GM12878 (cell line): ENCODE results near the gene HEBP2. TPM values are rescaled to one million over a fixed set of nuclear protein-coding genes. Genes with fewer than 3 reads are reported as not detected.
"Not testable (repeated sequence)": the region's sequence is repeated elsewhere in the genome, so short reads cannot be mapped to it uniquely, and the experiment has no call there.

Experiments used
- ATAC-seq: fragments of 200-7000 bp; cut with Tn5 transposase; 3 replicates; pipeline ENCODE4 v1.9.1; 2020; ENCODE audit warnings: mild to moderate bottlenecking, moderate library complexity
- BruUV-seq: library from RNA; stranded (reverse); fragments of 400-500 nt; replicated peaks from 2 replicates; lab custom pipeline; 2021; lab: Mats Ljungman, UMichigan
- CTCF ChIA-PET: fragments of 300-600 bp; sonication (Branson Sonifier 250); formaldehyde crosslinking; extraction: SDS; loops from one replicate; lab custom pipeline; 2021; ENCODE audit warnings: inconsistent platforms; lab: Yijun Ruan, JAX
- POLR2A ChIA-PET: fragments of 350-600 bp; formaldehyde crosslinking; extraction: SDS; loops from one replicate; lab custom pipeline; 2021; ENCODE audit warnings: inconsistent platforms; lab: Charles Lee
- RAD21 ChIA-PET: fragments of 300-600 bp; sonication (Branson Sonifier 250); formaldehyde crosslinking; loops from one replicate; lab custom pipeline; 2023; ENCODE audit warnings: antibody characterized with exemption; ENCODE audit not compliant: unreplicated experiment; lab: Charles Lee
- SMC1A ChIA-PET: fragments of 300-600 bp; sonication (Branson Sonifier 250); formaldehyde crosslinking; loops from one replicate; lab custom pipeline; 2023; ENCODE audit not compliant: unreplicated experiment, uncharacterized antibody; lab: Charles Lee
- DNase-seq: peaks from one replicate; pipeline ENCODE4 v3.0.0-alpha.2; 2011; ENCODE audit warnings: low read depth, low spot score
- FAIRE-seq: peaks from 3 replicates; lab custom pipeline; 2011; peaks lifted over from hg19 to GRCh38; lab: Jason Lieb, UNC
- H2AFZ ChIP-seq: 2 replicates; pipeline ENCODE4 v1.6.0; 2011; ENCODE audit warnings: low read depth, low read length, control low read depth; ENCODE audit not compliant: control insufficient read depth
- H3K27ac ChIP-seq: 2 replicates; pipeline ENCODE4 v1.5.1; 2011; ENCODE audit warnings: control low read depth; ENCODE audit not compliant: control insufficient read depth, insufficient read depth
- H3K27me3 ChIP-seq, 2 experiments: replicated peaks in 1 of 2; 2 replicates each; pipeline versions ENCODE4 v1.6.0 to v1.6.1; 2011; ENCODE audit warnings: low read length in 1 of 2; ENCODE audit not compliant: control insufficient read depth in 2 of 2, insufficient read depth in 2 of 2
- H3K36me3 ChIP-seq, 2 experiments: 2 replicates each; pipeline ENCODE4 v1.5.1; 2011; ENCODE audit warnings: low read length in 1 of 2; ENCODE audit not compliant: control insufficient read depth in 2 of 2, insufficient read depth in 2 of 2
- H3K4me1 ChIP-seq: 2 replicates; pipeline ENCODE4 v1.6.1; 2011; ENCODE audit warnings: mild to moderate bottlenecking, low read length, moderate library complexity, mixed read lengths; ENCODE audit not compliant: control insufficient read depth, insufficient read depth
- H3K4me2 ChIP-seq: 2 replicates; pipeline ENCODE4 v1.6.0; 2011; ENCODE audit warnings: control low read depth; ENCODE audit not compliant: control insufficient read depth, insufficient read depth
- H3K4me3 ChIP-seq: fragments of 200-600 bp; sonication (generic); 2 replicates; pipeline ENCODE4 v1.5.1; 2016
- H3K79me2 ChIP-seq: 2 replicates; pipeline ENCODE4 v1.6.0; 2011; ENCODE audit warnings: low read length; ENCODE audit not compliant: control insufficient read depth, insufficient read depth
- H3K9ac ChIP-seq: 2 replicates; pipeline ENCODE4 v1.8.0; 2011; ENCODE audit warnings: low read length, control low read depth, mixed read lengths; ENCODE audit not compliant: control insufficient read depth, insufficient read depth
- H3K9me3 ChIP-seq: replicated peaks from 3 replicates; pipeline ENCODE4 v1.5.1; 2011; ENCODE audit warnings: mild to moderate bottlenecking, low read length; ENCODE audit not compliant: control insufficient read depth, insufficient read depth
- H4K20me1 ChIP-seq: 2 replicates; pipeline ENCODE4 v1.6.0; 2011; ENCODE audit not compliant: control insufficient read depth, insufficient read depth
- CUX1 ChIP-seq: IDR thresholded peaks from 2 replicates; pipeline ENCODE4 v1.6.1; 2012; ENCODE audit warnings: improper control_type of control experiment, low read depth, low read length; ENCODE audit not compliant: insufficient replicate concordance
- PAX5 ChIP-seq: IDR thresholded peaks from 2 replicates; pipeline ENCODE4 v1.6.1; 2011; ENCODE audit warnings: low read depth, low read length, borderline replicate concordance
- TAF1 ChIP-seq: IDR thresholded peaks from 2 replicates; pipeline ENCODE4 v1.6.1; 2011; ENCODE audit warnings: mild to moderate bottlenecking, low read depth, low read length, borderline replicate concordance
- ZZZ3 ChIP-seq: IDR thresholded peaks from 2 replicates; pipeline ENCODE4 v1.6.1; 2011; ENCODE audit warnings: low read depth; ENCODE audit not compliant: control insufficient read depth, insufficient read length
- WGBS: methylation state at CpG from one replicate; pipeline ENCODE4 v1.1.6; 2016; ENCODE audit warnings: low lambda C conversion rate; ENCODE audit not compliant: insufficient replicate concordance, insufficient coverage; ENCODE audit errors: missing lambda C conversion rate; 5-methylcytosine and 5-hydroxymethylcytosine counted together
- in situ Hi-C: fragments of 300-500 bp; cut with MboI; formaldehyde crosslinking; loops from 9 replicates; pipeline ENCODE4 v1.14.3; 2018; ENCODE audit warnings: mixed read lengths
- intact Hi-C: fragments of 100-400 bp; cut with micrococcal nuclease; formaldehyde crosslinking; loops from one replicate; pipeline ENCODE4 v1.14.2; 2022; ENCODE audit not compliant: unreplicated experiment
- polyA plus RNA-seq, 11 experiments: library from polyadenylated mRNA; depleted of rRNA in 4 of 11; unstranded in 6 of 11; stranded (reverse) in 5 of 11; fragments of >200 nt; fragmentation: Nextera tagmentation in 4 of 11; fragmentation: Illumina TruSeq in 1 of 11; extraction: Ambion mirVana in 4 of 11; extraction: Trizol in 1 of 11; gene quantifications; 1 replicate in 1 of 11; 2 replicates in 10 of 11; pipeline versions ENCODE4 v1.2.1 to v1.2.3, GENCODE V29; 2011 to 2016; ENCODE audit warnings: inconsistent platforms in 2 of 11, missing spikeins in 2 of 11, low read depth in 1 of 11
- total RNA-seq, 4 experiments: library from RNA; depleted of rRNA in 3 of 4; stranded (reverse); fragments of >200 nt in 3 of 4; fragmentation: Illumina TruSeq in 1 of 4; extraction: Trizol in 1 of 4; gene quantifications; 2 replicates each; pipeline versions ENCODE4 v1.2.1 to v1.2.3, GENCODE V29; 2013 to 2021

Gene HEBP2
- total and polyA plus RNA-seq, 10 of the 15 experiments (the other 5 are each of a cell fraction or from before 2014, with no cell fraction given), result 3.8 to 41.8 (median 16.9) TPM

DNA sequence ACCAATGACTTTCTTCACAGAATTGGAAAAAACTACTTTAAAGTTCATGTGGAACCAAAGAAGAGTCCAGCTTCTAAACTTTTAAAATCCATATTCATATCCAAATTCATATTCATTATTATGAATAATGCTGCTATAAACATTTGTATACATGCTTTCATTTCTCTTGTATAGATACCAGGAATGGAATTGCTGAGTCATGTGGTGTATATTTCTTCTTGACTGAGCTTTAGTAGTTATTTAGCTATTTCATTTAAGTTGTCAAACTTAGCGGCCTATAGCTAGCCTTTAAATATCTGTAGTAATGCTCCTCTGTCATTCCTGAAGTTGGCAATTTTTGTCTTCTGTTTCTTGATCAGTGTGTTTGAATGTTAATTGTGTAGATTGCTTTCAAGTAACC, 46.1 kb upstream of the HEBP2 start (continued):
- TF ChIP-seq ZZZ3 (no peak), CUX1 (no peak), TAF1 (no peak), PAX5 (no peak)

GRCh38 chr6:138368684-138369083, 35.3 kb upstream of the HEBP2 start:
- H3K9me3 ChIP-seq, CTCF ChIA-PET, H3K27ac ChIP-seq, RAD21 ChIA-PET, H3K4me1 ChIP-seq, in situ Hi-C loops, H4K20me1 ChIP-seq, H3K27me3 ChIP-seq, H3K4me2 ChIP-seq, BruUV-seq, POLR2A ChIA-PET, DNase-seq, FAIRE-seq, H3K79me2 ChIP-seq, ATAC-seq, intact Hi-C loops, H3K4me3 ChIP-seq, H3K36me3 ChIP-seq, H2AFZ ChIP-seq, H3K9ac ChIP-seq: not testable (repeated sequence)
- 47% methylated on average over 6 of the region's 8 CpGs for WGBS
- SMC1A ChIA-PET, result interaction anchor here (0.7 to 0.8 kb wide), 2 partner anchors 9 to 11 kb away, joined by 3 read pairs; partner anchors contain the start of gene SMIM28
